D721Med (cell line): ENCODE data around the gene STMND1.
"Not testable (repeated sequence)": the region's sequence is repeated elsewhere in the genome, so short reads cannot be mapped to it uniquely, and the experiment has no call there.

Source experiments
- DNase-seq: peaks from one replicate; pipeline ENCODE4 v3.0.0; 2011; ENCODE audit warnings: low spot score; ENCODE audit not compliant: insufficient read length
- FAIRE-seq: peaks from 2 replicates; lab custom pipeline; 2011; peaks lifted over from hg19 to GRCh38; lab: Jason Lieb, UNC
- TF ChIP-seq, protein P1 (sequence below): IDR thresholded peaks from 2 replicates; pipeline ENCODE4 v1.5.1; 2012; ENCODE audit warnings: mild to moderate bottlenecking, control low read depth; ENCODE audit not compliant: insufficient read depth; ENCODE audit errors: missing control alignments

Gene STMND1

DNA sequence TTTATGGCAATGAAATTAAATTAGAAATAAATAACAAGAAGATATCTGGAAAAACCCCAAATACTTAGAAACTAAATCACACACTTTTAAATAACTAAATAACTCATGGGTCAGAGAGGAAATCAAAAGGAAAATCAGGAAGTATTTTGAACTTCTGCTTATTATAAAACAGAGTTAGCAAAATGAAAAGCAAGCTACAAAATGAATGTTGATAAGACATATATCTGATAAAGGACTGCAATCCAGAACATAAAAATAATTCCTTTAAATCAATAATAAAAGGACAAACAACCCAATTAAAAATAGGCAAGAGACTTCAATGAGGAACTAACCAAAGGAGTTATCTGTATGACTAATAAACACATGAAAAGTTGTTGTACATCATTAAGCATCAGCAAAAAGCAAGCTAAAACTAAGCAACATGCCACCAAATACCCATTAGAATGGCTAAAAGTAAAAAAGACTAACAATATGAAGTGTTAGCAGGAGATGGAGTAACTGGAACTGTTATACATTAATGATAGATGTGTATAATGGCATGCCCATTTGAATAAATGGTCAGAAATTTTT, 38.9 kb upstream of the STMND1 start:
- DNase-seq (no peak), FAIRE-seq (no peak)
- TF ChIP-seq, protein P1, sequence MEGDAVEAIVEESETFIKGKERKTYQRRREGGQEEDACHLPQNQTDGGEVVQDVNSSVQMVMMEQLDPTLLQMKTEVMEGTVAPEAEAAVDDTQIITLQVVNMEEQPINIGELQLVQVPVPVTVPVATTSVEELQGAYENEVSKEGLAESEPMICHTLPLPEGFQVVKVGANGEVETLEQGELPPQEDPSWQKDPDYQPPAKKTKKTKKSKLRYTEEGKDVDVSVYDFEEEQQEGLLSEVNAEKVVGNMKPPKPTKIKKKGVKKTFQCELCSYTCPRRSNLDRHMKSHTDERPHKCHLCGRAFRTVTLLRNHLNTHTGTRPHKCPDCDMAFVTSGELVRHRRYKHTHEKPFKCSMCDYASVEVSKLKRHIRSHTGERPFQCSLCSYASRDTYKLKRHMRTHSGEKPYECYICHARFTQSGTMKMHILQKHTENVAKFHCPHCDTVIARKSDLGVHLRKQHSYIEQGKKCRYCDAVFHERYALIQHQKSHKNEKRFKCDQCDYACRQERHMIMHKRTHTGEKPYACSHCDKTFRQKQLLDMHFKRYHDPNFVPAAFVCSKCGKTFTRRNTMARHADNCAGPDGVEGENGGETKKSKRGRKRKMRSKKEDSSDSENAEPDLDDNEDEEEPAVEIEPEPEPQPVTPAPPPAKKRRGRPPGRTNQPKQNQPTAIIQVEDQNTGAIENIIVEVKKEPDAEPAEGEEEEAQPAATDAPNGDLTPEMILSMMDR, result no peak

- no peak for DNase-seq
- no peak for FAIRE-seq
- TF ChIP-seq, protein P1, result no peak
Observed at GRCh38 chr6:17064975-17065374, 36.9 kb upstream of the STMND1 start.

DNA sequence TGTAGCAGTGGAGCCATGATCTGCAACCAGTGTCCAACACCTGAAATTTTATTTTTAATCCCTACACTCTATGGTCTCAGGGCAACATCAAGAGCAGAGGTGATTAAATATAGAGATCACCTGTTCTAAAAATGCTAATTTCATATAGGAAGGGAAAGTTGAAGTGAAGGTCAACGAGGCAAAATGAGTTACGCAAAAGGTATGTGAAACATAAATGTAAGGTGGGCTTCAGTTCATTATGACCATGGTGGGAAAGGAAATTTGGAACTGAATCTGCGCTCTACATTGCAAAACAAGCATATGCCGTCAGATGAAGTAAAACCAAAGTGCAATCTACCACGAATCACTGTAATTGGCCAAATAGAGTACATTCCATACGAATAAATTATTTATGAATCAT, 35.2 kb upstream of the STMND1 start:
- no peak for DNase-seq
- FAIRE-seq, result no peak
- TF ChIP-seq, protein P1, result no peak

GRCh38 chr6:17068972-17069371, 32.9 kb upstream of the STMND1 start:
- not testable (repeated sequence) for DNase-seq, FAIRE-seq

GRCh38 chr6:17070400-17070799, 31.4 kb upstream of the STMND1 start:
- DNase-seq, FAIRE-seq: not testable (repeated sequence)

DNA sequence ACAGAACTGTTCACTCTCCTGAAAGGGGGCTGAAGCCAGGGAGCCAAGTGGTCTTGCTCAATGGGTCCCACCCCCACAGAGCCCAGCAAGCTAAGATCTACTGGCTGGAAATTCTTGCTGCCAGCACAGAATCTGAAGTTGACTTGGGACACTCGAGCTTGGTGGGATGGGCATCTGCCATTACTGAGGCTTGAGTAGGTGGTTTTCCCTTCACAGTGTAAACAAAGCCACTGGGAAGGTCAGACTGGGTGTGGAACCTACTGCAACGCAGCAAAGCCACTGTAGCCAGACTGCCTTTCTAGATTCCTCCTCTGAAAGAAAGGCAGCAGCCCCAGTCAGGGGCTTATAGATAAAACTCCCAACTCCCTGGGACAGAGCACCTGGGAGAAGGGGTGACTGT, 28.3 kb upstream of the STMND1 start:
- DNase-seq, FAIRE-seq: not testable (repeated sequence)

- no peak for FAIRE-seq
- TF ChIP-seq, protein P1, result no peak
- no peak for DNase-seq
Observed at GRCh38 chr6:17081273-17081672, 20.6 kb upstream of the STMND1 start.

DNA sequence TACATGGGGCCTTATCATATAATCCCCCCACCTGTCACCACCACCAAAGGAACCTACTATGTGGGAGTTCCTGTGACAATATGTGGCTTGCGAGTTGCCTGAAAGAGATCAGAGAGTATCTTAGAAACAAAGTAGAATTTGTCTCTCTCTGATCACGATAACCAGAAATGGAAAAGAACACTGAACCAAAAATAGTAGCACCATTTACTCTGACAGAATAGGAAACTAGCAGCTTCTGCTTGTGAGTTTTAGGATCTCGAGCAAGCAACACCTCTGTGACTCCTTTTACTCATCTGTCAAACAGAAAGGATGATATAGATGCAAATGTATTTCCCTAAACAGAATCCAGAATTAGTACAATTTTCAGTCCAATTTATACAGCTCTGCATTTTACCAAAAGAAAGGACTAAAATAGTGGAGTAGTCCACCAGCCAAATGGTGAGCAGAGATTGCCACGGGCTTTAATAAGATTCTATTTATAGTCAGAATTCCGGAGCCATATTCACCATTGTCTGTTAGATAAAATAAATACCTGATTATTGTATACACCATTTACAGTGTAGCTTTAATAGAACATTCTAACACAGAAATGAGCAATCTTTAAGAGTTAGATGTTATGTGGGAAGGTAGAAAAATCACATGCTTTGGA, 19.9 kb upstream of the STMND1 start:
- FAIRE-seq (no peak), DNase-seq (no peak)
- TF ChIP-seq, protein P1, result no peak

DNA sequence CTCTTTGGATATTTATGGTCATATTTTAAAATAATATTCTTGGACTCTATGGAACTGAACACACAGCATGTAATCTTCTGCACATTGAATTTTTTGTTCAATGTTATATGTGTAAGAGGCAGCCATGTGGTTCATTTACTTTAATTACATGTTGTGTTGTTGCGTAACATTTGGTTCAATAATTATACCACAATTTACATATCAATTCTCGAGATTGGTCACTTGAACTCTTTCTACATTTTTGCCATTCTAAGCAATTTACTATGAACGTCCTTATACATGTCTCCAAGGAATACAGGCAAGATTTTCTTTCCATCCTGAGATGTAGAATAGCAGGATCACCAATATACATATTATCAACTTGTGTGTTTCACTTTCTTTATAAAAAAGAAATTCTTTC, 18.5 kb upstream of the STMND1 start:
- TF ChIP-seq, protein P1, result no peak
- FAIRE-seq (no peak), DNase-seq (no peak)
